ENCODE measurements around the gene PTPRG.

DNA sequence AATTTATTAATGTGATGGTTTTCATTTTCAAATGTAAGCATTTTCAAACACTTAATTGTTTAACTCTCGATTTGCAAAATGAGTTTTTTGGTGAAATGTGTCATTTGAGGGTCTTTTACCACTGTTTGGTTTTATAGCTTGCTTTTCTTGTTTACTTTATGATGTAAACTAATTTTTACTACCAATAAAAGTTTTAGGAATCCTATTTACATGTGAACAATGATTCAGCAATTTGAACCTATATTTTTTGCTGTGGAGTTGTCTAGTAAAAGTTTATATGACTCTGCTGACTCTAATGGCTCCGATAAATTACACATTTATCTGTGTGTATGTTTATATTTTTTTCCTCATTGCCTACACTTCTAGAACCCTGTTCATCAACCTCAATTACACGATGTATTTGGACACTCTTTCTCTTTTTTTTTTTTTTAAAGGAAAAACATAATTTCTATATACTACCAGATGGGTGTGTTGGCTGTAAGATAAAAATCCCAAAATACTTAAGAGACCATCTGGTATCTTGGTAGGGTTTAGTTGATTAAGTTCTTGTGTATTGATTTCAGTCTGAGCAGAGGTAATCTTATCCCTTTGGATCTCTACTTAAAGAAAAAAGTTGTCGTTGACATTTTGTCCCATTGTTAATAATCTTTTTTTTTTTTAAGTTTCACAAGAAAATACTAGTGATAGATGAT, 89.5 kb downstream of the PTPRG start:
- no peak for TF ChIP-seq POLR2A (IDR thresholded peaks at IDR 0.05; ENCODE audit: low read depth, low read length)
- no peak for TF ChIP-seq POLR2AphosphoS5 (IDR thresholded peaks at IDR 0.05; ENCODE audit: low read depth, low read length)
- TF ChIP-seq TAF1 (IDR thresholded peaks at IDR 0.05; ENCODE audit: borderline replicate concordance, low read depth, low read length) = no peak
